B cell (primary cell): ENCODE data around the gene RNH1. TPM values are rescaled to one million over a fixed set of nuclear protein-coding genes. Genes with fewer than 3 reads are reported as not detected.

Experiments
- ATAC-seq: fragments of 200-7000 bp; cut with Tn5 transposase; one replicate; pipeline ENCODE4 v1.10.0; 2021; ENCODE audit warnings: low read depth, mild to moderate bottlenecking, moderate number of reproducible peaks, moderate library complexity
- CTCF ChIA-PET: fragments of 350-600 bp; sonication (Branson Sonifier 250); formaldehyde crosslinking; loops from one replicate; lab custom pipeline; 2021; ENCODE audit warnings: antibody characterized with exemption, inconsistent platforms; lab: Charles Lee
- POLR2A ChIA-PET: fragments of 350-600 bp; sonication (Branson Sonifier 250); formaldehyde crosslinking; loops from one replicate; lab custom pipeline; 2021; ENCODE audit warnings: antibody characterized with exemption; lab: Charles Lee
- DNase-seq: peaks from one replicate; pipeline ENCODE4 v3.0.0; 2013
- H2AFZ ChIP-seq: 2 replicates; pipeline ENCODE4 v1.6.1; 2012; ENCODE audit warnings: mild to moderate bottlenecking, low read depth, low read length; ENCODE audit not compliant: insufficient read depth, poor library complexity, severe bottlenecking
- H3K27ac ChIP-seq, 2 donors: 1 replicate in 1 of 2; 2 replicates in 1 of 2; pipeline ENCODE4 v1.5.1; 2012 to 2013; ENCODE audit warnings: low read length in 2 of 2, mild to moderate bottlenecking in 2 of 2, moderate library complexity in 1 of 2
- H3K27me3 ChIP-seq, 4 experiments: fragments of 200-600 bp in 1 of 4; sonication (generic) in 1 of 4; replicated peaks in 1 of 4; 1 replicate in 2 of 4; 2 replicates in 2 of 4; pipeline versions ENCODE4 v1.6.1 to v1.7.0; 2013 to 2016; ENCODE audit warnings: low read length in 3 of 4, mild to moderate bottlenecking in 2 of 4, mixed read lengths in 1 of 4, moderate library complexity in 1 of 4; ENCODE audit not compliant: insufficient read depth in 4 of 4, control insufficient read depth in 3 of 4; ENCODE audit errors: control extremely low read depth in 1 of 4
- H3K36me3 ChIP-seq, 2 experiments: replicated peaks in 1 of 2; 1 replicate in 1 of 2; 2 replicates in 1 of 2; pipeline versions ENCODE4 v1.6.1 to v1.7.1; 2013; ENCODE audit warnings: low read length in 1 of 2; ENCODE audit not compliant: insufficient read depth in 2 of 2, control insufficient read depth in 1 of 2; ENCODE audit errors: control extremely low read depth in 1 of 2, extremely low read depth in 1 of 2
- H3K4me1 ChIP-seq, 2 donors: fragments of 200-600 bp in 1 of 2; sonication (generic) in 1 of 2; 1 replicate in 1 of 2; 2 replicates in 1 of 2; pipeline versions ENCODE4 v1.5.1 to v1.6.1; 2013 to 2017; ENCODE audit warnings: low read length in 2 of 2; ENCODE audit not compliant: control insufficient read depth in 2 of 2, insufficient read depth in 2 of 2
- H3K4me2 ChIP-seq: replicated peaks from 2 replicates; pipeline ENCODE3; 2012; ENCODE audit warnings: mild to moderate bottlenecking, low read depth, low read length; ENCODE audit not compliant: poor library complexity, severe bottlenecking
- H3K4me3 ChIP-seq, 5 experiments: fragments of 200-600 bp in 1 of 5; sonication (generic) in 1 of 5; 1 replicate in 3 of 5; 2 replicates in 2 of 5; pipeline versions ENCODE4 v1.5.1 to v1.7.0; 2011 to 2016; ENCODE audit warnings: low read length in 4 of 5, mild to moderate bottlenecking in 4 of 5, low read depth in 2 of 5, control low read depth in 1 of 5, moderate library complexity in 1 of 5; ENCODE audit not compliant: insufficient read depth in 1 of 5; ENCODE audit errors: control extremely low read depth in 1 of 5, extremely low read depth in 1 of 5
- H3K79me2 ChIP-seq: fragments of 200-600 bp; sonication (generic); one replicate; pipeline ENCODE4 v1.6.0; 2016; ENCODE audit warnings: low read length; ENCODE audit not compliant: control insufficient read depth, insufficient read depth
- H3K9ac ChIP-seq: fragments of 200-600 bp; sonication (generic); 2 replicates; pipeline ENCODE4 v1.6.1; 2017; ENCODE audit warnings: mild to moderate bottlenecking, low read length, moderate library complexity
- H3K9me3 ChIP-seq, 3 donors: one replicate each; pipeline versions ENCODE4 v1.6.1 to v1.7.1; 2013; ENCODE audit warnings: low read length in 2 of 3; ENCODE audit not compliant: control insufficient read depth in 2 of 3, insufficient read depth in 1 of 3; ENCODE audit errors: control extremely low read depth in 1 of 3
- H4K20me1 ChIP-seq: 2 replicates; pipeline ENCODE4 v1.6.0; 2012; ENCODE audit warnings: mild to moderate bottlenecking, low read length; ENCODE audit not compliant: insufficient read depth, control insufficient read depth, poor library complexity, severe bottlenecking
- H3K27ac Mint-ChIP-seq: one replicate; pipeline ENCODE4 v1.8.0; 2021; ENCODE audit warnings: mixed read lengths
- H3K27me3 Mint-ChIP-seq: one replicate; pipeline ENCODE4 v1.8.0; 2021; ENCODE audit warnings: mixed read lengths
- H3K4me1 Mint-ChIP-seq: one replicate; pipeline ENCODE4 v1.8.0; 2021; ENCODE audit warnings: mixed read lengths
- H3K4me3 Mint-ChIP-seq: one replicate; pipeline ENCODE4 v1.8.0; 2021; ENCODE audit warnings: mixed read lengths
- H3K9me3 Mint-ChIP-seq: one replicate; pipeline ENCODE4 v1.8.0; 2022; ENCODE audit warnings: mixed read lengths; ENCODE audit not compliant: insufficient read depth
- CTCF ChIP-seq: fragments of 200-600 bp; IDR thresholded peaks from one replicate; pipeline ENCODE4 v1.8.0; 2022; ENCODE audit warnings: antibody characterized with exemption, mild to moderate bottlenecking
- EZH2 ChIP-seq: IDR thresholded peaks from 2 replicates; pipeline ENCODE4 v1.6.1; 2012; ENCODE audit warnings: borderline replicate concordance, low read depth, mild to moderate bottlenecking, moderate library complexity, low read length; ENCODE audit not compliant: insufficient read depth, poor library complexity, severe bottlenecking
- WGBS: methylation state at CpG from one replicate; pipeline ENCODE4 v1.1.5; 2013; ENCODE audit warnings: missing lambda C conversion rate; ENCODE audit not compliant: insufficient coverage; 5-methylcytosine and 5-hydroxymethylcytosine counted together
- intact Hi-C: fragments of 100-400 bp; cut with micrococcal nuclease; formaldehyde crosslinking; loops from one replicate; pipeline ENCODE4 v1.10.0; 2022
- polyA plus RNA-seq: library from polyadenylated mRNA; depleted of rRNA; stranded (reverse); fragments of >200 nt; gene quantifications from 2 replicates; pipeline ENCODE4 v1.2.3, GENCODE V29; 2012
- total RNA-seq, 2 donors: library from RNA; stranded (reverse); fragments of 120-200 nt in 1 of 2; gene quantifications; 1 replicate in 1 of 2; 2 replicates in 1 of 2; pipeline versions ENCODE4 v1.2.3 to v1.2.4, GENCODE V29; 2013 to 2022

The RNH1 gene
- total and polyA plus RNA-seq, 2 donors (not counting 1 experiment from before 2014, with no cell fraction given), result 81.0 to 159 TPM

GRCh38 chr11:528815-529727 is 22.0 kb upstream of the RNH1 start:
- H3K79me2 ChIP-seq, result peaks cover 6% of the 10 kb centered on the region
- CTCF ChIA-PET, result interaction anchor here (1.0 kb wide), 1 partner anchor 10 kb away, joined by 3 read pairs; no protein-coding TSS in a partner anchor

More at GRCh38 chr11:528815-529727, 22.0 kb upstream of the RNH1 start:
- no peaks in the 10 kb centered on the region for H3K27me3 ChIP-seq
- H4K20me1 ChIP-seq, result peaks cover 28% of the 10 kb centered on the region
- no peak overlapping the region for H2AFZ ChIP-seq
- 92% methylated on average over 29 of the region's 29 CpGs for WGBS
- no peak overlapping the region for H3K4me2 ChIP-seq
- no peak overlapping the region for H3K4me3 ChIP-seq
- intact Hi-C loops, result no loop called here
- Mint-ChIP-seq H3K4me3 (no peak overlapping the region), H3K4me1 (peaks cover 3% of the 10 kb centered on the region), H3K9me3 (no peaks in the 10 kb centered on the region), H3K27me3 (no peaks in the 10 kb centered on the region), H3K27ac (no peak overlapping the region)
- H3K9me3 ChIP-seq, result no peaks in the 10 kb centered on the region
- no peak overlapping the region for H3K9ac ChIP-seq
- POLR2A ChIA-PET, result no interaction called here
- peaks cover 0 to 3% of the 10 kb centered on the region in 2 donors for H3K4me1 ChIP-seq
- peaks cover 0 to 25% of the 10 kb centered on the region in 2 experiments for H3K36me3 ChIP-seq
- no peak overlapping the region for H3K27ac ChIP-seq
- TF ChIP-seq CTCF (no peak), EZH2 (no peak)
- ATAC-seq (no peak), DNase-seq (peak; percentile 22)
